ENCODE results near the gene WDR18.
"Not testable (repeated sequence)": the region's sequence is repeated elsewhere in the genome, so short reads cannot be mapped to it uniquely, and the experiment has no call there.

Gene WDR18

GRCh38 chr19:1018393-1018792 is 34.2 kb downstream of the WDR18 start:
- no peak for DNase-seq

- DNase-seq = no peak
These were observed 34.9 kb downstream of the WDR18 start for GRCh38 chr19:1018932-1019615.

GRCh38 chr19:1019616-1019961 is 35.4 kb downstream of the WDR18 start:
- DNase-seq = no peak

- DNase-seq = peak in 8 of 56 donors; percentile 28 to 60 (median 47)
These were observed 36.1 kb downstream of the WDR18 start for GRCh38 chr19:1019980-1020867.

GRCh38 chr19:1020868-1021425 is 36.8 kb downstream of the WDR18 start, which contains the start of gene TMEM259:
TSS of gene TMEM259 (minus strand) at chr19:1021123. CDS start at chr19:1020996, 127 bp downstream.
- peak; percentile 57 to 99 (median 94) for DNase-seq

- not testable (repeated sequence) for DNase-seq
These were observed 39.7 kb downstream of the WDR18 start for GRCh38 chr19:1023883-1024188.

GRCh38 chr19:1025080-1025479 is 40.9 kb downstream of the WDR18 start:
- not testable (repeated sequence) for DNase-seq

GRCh38 chr19:1025960-1026782 is 42.0 kb downstream of the WDR18 start, which contains the start of gene CNN2:
TSS of gene CNN2 (plus strand) at chr19:1026608. CDS start at chr19:1026662, 54 bp downstream.
- DNase-seq = peak in 3 of 56 donors; percentile 7 to 56 (median 32)

GRCh38 chr19:1026783-1027649 is 42.9 kb downstream of the WDR18 start:
- no peak for DNase-seq

- no peak for DNase-seq
These were observed 43.5 kb downstream of the WDR18 start for GRCh38 chr19:1027650-1028061.

GRCh38 chr19:1028062-1028926 is 44.1 kb downstream of the WDR18 start:
- no peak for DNase-seq

- DNase-seq = no peak
These were observed 48.2 kb downstream of the WDR18 start for GRCh38 chr19:1032264-1032867.

- no peak for DNase-seq
These were observed 52.0 kb downstream of the WDR18 start for GRCh38 chr19:1035998-1036621.

GRCh38 chr19:1037621-1038064 is 53.5 kb downstream of the WDR18 start:
- DNase-seq = no peak

GRCh38 chr19:1038978-1039645 is 55.0 kb downstream of the WDR18 start:
- no peak for DNase-seq

- DNase-seq = peak; percentile 66 to 98 (median 90)
These were observed 55.7 kb downstream of the WDR18 start, which contains the start of gene ABCA7 for GRCh38 chr19:1039646-1040475. TSS of gene ABCA7 (plus strand) at chr19:1040107. CDS start at chr19:1041362, 1,255 bp downstream.

All from nucleus accumbens (tissue), 56 donors.